Measurements from ENCODE around the gene ECT2. TPM values are rescaled to one million over a fixed set of nuclear protein-coding genes. Genes with fewer than 3 reads are reported as not detected.
A peak's percentile ranks its signal among the peaks of the same experiment; 100 is the strongest.

ECT2 gene
- polyA plus RNA-seq, 1 of the 3 experiments (the other 2 are of a cell fraction) = 8.6 TPM

DNA sequence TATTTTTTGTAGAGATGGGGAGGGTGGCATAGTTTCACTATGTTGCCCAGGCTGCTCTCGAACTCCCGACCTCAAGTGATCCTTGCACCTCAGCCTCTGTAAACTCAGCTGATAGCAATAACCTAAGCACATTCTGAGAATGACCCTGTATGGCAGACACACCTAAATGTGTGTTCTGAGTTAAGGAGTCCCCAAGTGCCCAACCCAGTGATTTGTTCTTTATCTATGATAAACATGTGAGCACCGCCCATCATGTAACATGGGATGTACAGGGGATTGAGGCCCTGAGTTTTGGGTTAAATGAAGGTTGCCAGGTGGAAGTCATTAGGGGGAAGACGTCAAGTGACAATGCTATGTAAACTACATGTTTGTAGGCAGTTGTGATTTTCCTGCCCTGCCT, 45.4 kb upstream of the ECT2 start:
- H3K4me2 ChIP-seq = no peak overlapping the region
- peaks cover 0 to 4% of the 10 kb centered on the region in 2 experiments for H3K36me3 ChIP-seq (replicated peaks in 1 of 2; ENCODE audit: control insufficient read depth in 1 of 2, insufficient read depth in 2 of 2, low read length in 1 of 2)
- no peak for DNase-seq
- no peak overlapping the region for H3K4me3 ChIP-seq (ENCODE audit: low read depth in 2 of 2, low read length in 1 of 2)
- no peaks in the 10 kb centered on the region for H3F3A ChIP-seq (replicated peaks; ENCODE audit: insufficient read depth)
- H4K20me1 ChIP-seq (ENCODE audit: insufficient read depth) = no peaks in the 10 kb centered on the region
- 97% methylated on average over 4 of the region's 4 CpGs for WGBS (ENCODE audit: low lambda C conversion rate)
- TF ChIP-seq JUND (IDR thresholded peaks at IDR 0.05) = no peak
- no peak for TF ChIP-seq ELF1 (IDR thresholded peaks at IDR 0.05)
- TF ChIP-seq MEF2A (IDR thresholded peaks at IDR 0.05; ENCODE audit: borderline replicate concordance, low read depth) = no peak
- no peak for TF ChIP-seq SIN3A (IDR thresholded peaks at IDR 0.05; ENCODE audit: borderline replicate concordance, low read depth, low read length)
- TF ChIP-seq EP300 (IDR thresholded peaks at IDR 0.05; ENCODE audit: borderline replicate concordance in 1 of 2, low read depth in 1 of 2, low read length in 1 of 2) = no peak
- TF ChIP-seq TCF12 (IDR thresholded peaks at IDR 0.05) = no peak
- TF ChIP-seq, protein P1, sequence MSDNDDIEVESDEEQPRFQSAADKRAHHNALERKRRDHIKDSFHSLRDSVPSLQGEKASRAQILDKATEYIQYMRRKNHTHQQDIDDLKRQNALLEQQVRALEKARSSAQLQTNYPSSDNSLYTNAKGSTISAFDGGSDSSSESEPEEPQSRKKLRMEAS (IDR thresholded peaks at IDR 0.05; ENCODE audit: low read depth) = no peak
- TF ChIP-seq FOXJ3 (CRISPR knock-in tag; IDR thresholded peaks at IDR 0.05) = no peak
- no peaks in the 10 kb centered on the region for H3K27me3 ChIP-seq (ENCODE audit: insufficient read depth)
- H3K79me2 ChIP-seq (ENCODE audit: insufficient read depth) = peaks cover 95% of the 10 kb centered on the region
- H2AFZ ChIP-seq (ENCODE audit: low read depth) = no peak overlapping the region
- H3K9ac ChIP-seq = no peak overlapping the region
- ChIA-PET CTCF (interaction anchor here (2.0 kb wide), 1 partner anchor 32 kb away, joined by 8 read pairs; no protein-coding TSS in a partner anchor), POLR2A (no interaction called here)
- no peaks in the 10 kb centered on the region for H3K9me2 ChIP-seq
- H3K27ac ChIP-seq (ENCODE audit: low read depth in 2 of 2, low read length in 1 of 2) = no peak overlapping the region
- no peaks in the 10 kb centered on the region for H3K9me3 ChIP-seq
- peaks cover 0 to 5% of the 10 kb centered on the region in 2 experiments; a peak in 2 of 4 replicates for H3K4me1 ChIP-seq (ENCODE audit: control insufficient read depth in 1 of 2, insufficient read depth in 2 of 2, low read depth in 1 of 2, low read length in 1 of 2)

DNA sequence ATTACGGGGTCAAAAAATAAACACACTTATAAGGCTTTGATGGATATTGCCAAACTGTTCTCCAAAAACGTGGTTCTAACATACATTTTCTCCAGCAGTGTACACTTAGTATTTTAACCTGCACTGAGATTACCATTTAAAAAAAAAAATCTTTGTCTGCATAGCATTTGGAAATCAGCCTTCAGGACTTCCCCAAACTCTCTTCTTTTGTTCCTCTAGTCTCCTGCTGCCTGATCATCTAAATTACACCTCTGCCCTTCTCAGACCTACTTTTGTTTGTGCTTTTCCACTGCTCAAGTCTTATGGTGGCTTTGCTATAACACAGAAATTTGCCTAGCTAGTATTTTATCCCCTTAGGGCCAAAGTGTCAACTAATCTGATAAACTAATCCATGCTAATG, 43.5 kb upstream of the ECT2 start:
- DNase-seq = no peak
- 88% methylated on average over 2 of the region's 2 CpGs for whole genome bisulfite sequencing (ENCODE audit: low lambda C conversion rate)
- POLR2A ChIA-PET = no interaction called here

DNA sequence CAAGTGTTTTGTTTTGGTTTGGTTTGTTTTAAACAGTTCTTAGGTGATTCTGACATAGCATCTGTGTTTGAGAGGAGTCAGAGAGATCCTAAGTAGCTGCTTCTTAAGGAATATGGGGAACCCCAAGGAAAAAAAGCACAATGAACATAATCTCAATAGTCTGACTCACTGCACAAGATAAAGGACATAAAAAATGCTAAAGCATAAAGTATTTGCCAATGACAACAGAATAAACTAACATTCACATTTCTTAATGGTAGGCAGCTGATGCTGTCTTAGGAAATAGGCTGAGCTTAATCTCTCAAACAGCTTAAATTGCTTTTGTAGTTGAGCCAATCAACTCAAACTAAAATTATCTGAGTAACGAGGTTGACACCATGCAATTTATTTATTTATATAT, 42.6 kb upstream of the ECT2 start:
- Histone ChIP-seq H3K9me2 (no peaks in the 10 kb centered on the region), H3K27ac (ENCODE audit: low read depth in 2 of 2, low read length in 1 of 2) (peak overlapping the region in 1 of 2 experiments; percentile 67; a peak in 2 of 4 replicates), H3F3A (replicated peaks; ENCODE audit: insufficient read depth) (peaks cover 14% of the 10 kb centered on the region), H3K4me3 (ENCODE audit: low read depth in 2 of 2, low read length in 1 of 2) (no peak overlapping the region), H3K79me2 (ENCODE audit: insufficient read depth) (peaks cover 73% of the 10 kb centered on the region), H2AFZ (ENCODE audit: low read depth) (no peak overlapping the region), H4K20me1 (ENCODE audit: insufficient read depth) (no peaks in the 10 kb centered on the region), H3K4me2 (peak overlapping the region; percentile 78), H3K9me3 (no peaks in the 10 kb centered on the region), H3K27me3 (ENCODE audit: insufficient read depth) (no peaks in the 10 kb centered on the region), H3K4me1 (ENCODE audit: control insufficient read depth in 1 of 2, insufficient read depth in 2 of 2, low read depth in 1 of 2, low read length in 1 of 2) (peaks cover 0 to 7% of the 10 kb centered on the region in 2 experiments; a peak in 2 of 4 replicates), H3K9ac (no peak overlapping the region), H3K36me3 (replicated peaks in 1 of 2; ENCODE audit: control insufficient read depth in 1 of 2, insufficient read depth in 2 of 2, low read length in 1 of 2) (peaks cover 0 to 4% of the 10 kb centered on the region in 2 experiments)
- TF ChIP-seq FOXJ3 (CRISPR knock-in tag; IDR thresholded peaks at IDR 0.05) (no peak), EP300 (IDR thresholded peaks at IDR 0.05; ENCODE audit: borderline replicate concordance in 1 of 2, low read depth in 1 of 2, low read length in 1 of 2) (no peak), RAD21 (IDR thresholded peaks at IDR 0.05; ENCODE audit: low read length) (no peak), RXRA (IDR thresholded peaks at IDR 0.05; ENCODE audit: borderline replicate concordance, low read depth) (no peak), GABPA (IDR thresholded peaks at IDR 0.05; ENCODE audit: low read depth) (no peak), TCF12 (IDR thresholded peaks at IDR 0.05) (no peak), SIN3A (IDR thresholded peaks at IDR 0.05; ENCODE audit: borderline replicate concordance, low read depth, low read length) (no peak)
- TF ChIP-seq, protein P2, sequence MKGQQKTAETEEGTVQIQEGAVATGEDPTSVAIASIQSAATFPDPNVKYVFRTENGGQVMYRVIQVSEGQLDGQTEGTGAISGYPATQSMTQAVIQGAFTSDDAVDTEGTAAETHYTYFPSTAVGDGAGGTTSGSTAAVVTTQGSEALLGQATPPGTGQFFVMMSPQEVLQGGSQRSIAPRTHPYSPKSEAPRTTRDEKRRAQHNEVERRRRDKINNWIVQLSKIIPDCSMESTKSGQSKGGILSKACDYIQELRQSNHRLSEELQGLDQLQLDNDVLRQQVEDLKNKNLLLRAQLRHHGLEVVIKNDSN (IDR thresholded peaks at IDR 0.05; ENCODE audit: borderline replicate concordance, low read depth) = no peak
- TF ChIP-seq, protein P3, sequence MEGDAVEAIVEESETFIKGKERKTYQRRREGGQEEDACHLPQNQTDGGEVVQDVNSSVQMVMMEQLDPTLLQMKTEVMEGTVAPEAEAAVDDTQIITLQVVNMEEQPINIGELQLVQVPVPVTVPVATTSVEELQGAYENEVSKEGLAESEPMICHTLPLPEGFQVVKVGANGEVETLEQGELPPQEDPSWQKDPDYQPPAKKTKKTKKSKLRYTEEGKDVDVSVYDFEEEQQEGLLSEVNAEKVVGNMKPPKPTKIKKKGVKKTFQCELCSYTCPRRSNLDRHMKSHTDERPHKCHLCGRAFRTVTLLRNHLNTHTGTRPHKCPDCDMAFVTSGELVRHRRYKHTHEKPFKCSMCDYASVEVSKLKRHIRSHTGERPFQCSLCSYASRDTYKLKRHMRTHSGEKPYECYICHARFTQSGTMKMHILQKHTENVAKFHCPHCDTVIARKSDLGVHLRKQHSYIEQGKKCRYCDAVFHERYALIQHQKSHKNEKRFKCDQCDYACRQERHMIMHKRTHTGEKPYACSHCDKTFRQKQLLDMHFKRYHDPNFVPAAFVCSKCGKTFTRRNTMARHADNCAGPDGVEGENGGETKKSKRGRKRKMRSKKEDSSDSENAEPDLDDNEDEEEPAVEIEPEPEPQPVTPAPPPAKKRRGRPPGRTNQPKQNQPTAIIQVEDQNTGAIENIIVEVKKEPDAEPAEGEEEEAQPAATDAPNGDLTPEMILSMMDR (IDR thresholded peaks at IDR 0.05) = no peak
- 86% methylated on average over 1 of the region's 1 CpG for WGBS (ENCODE audit: low lambda C conversion rate)
- DNase-seq = no peak
- CTCF ChIA-PET = interaction anchor here (1.0 kb wide), 1 partner anchor 247 kb away, joined by 3 read pairs; no protein-coding TSS in a partner anchor
- POLR2A ChIA-PET = no interaction called here

More for the DNA sequence above, 43.5 kb upstream of the ECT2 start:
- Histone ChIP-seq H3K9me3 (no peaks in the 10 kb centered on the region), H3K79me2 (ENCODE audit: insufficient read depth) (peaks cover 82% of the 10 kb centered on the region), H3K27ac (ENCODE audit: low read depth in 2 of 2, low read length in 1 of 2) (no peak overlapping the region), H3F3A (replicated peaks; ENCODE audit: insufficient read depth) (peaks cover 13% of the 10 kb centered on the region), H3K36me3 (replicated peaks in 1 of 2; ENCODE audit: control insufficient read depth in 1 of 2, insufficient read depth in 2 of 2, low read length in 1 of 2) (peaks cover 0 to 4% of the 10 kb centered on the region in 2 experiments), H3K4me3 (ENCODE audit: low read depth in 2 of 2, low read length in 1 of 2) (no peak overlapping the region), H3K4me2 (no peak overlapping the region), H2AFZ (ENCODE audit: low read depth) (no peak overlapping the region), H3K27me3 (ENCODE audit: insufficient read depth) (no peaks in the 10 kb centered on the region), H3K9ac (no peak overlapping the region), H4K20me1 (ENCODE audit: insufficient read depth) (no peaks in the 10 kb centered on the region), H3K9me2 (no peaks in the 10 kb centered on the region), H3K4me1 (ENCODE audit: control insufficient read depth in 1 of 2, insufficient read depth in 2 of 2, low read depth in 1 of 2, low read length in 1 of 2) (peaks cover 0 to 7% of the 10 kb centered on the region in 2 experiments; a peak in 2 of 4 replicates)
- TF ChIP-seq TEAD4 (IDR thresholded peaks at IDR 0.05; ENCODE audit: borderline replicate concordance, insufficient read depth) (no peak), SMC3 (IDR thresholded peaks at IDR 0.05; ENCODE audit: low read depth, low read length) (no peak), RFX5 (IDR thresholded peaks at IDR 0.05; ENCODE audit: low read length) (no peak), SIN3A (IDR thresholded peaks at IDR 0.05; ENCODE audit: borderline replicate concordance, low read depth, low read length) (no peak), NFIC (IDR thresholded peaks at IDR 0.05; ENCODE audit: borderline replicate concordance) (no peak), POLR2AphosphoS5 (IDR thresholded peaks at IDR 0.05; ENCODE audit: low read depth, low read length) (no peak)
- TF ChIP-seq, protein P1 (IDR thresholded peaks at IDR 0.05; ENCODE audit: low read depth) = no peak
- CTCF ChIA-PET = no interaction called here
